Psoas muscle (tissue), 8 donors: ENCODE measurements around the gene PEX11A. TPM values are rescaled to one million over a fixed set of nuclear protein-coding genes. Genes with fewer than 3 reads are reported as not detected.

ENCODE experiments used
- ATAC-seq, 4 donors: fragments of 200-7000 bp; cut with Tn5 transposase; one replicate each; pipeline ENCODE4 v1.9.1; 2020; ENCODE audit warnings: moderate library complexity in 3 of 4, mild to moderate bottlenecking in 2 of 4
- DNase-seq, 2 donors: peaks; one replicate each; pipeline ENCODE4 v3.0.0-alpha.2; 2020
- H3K27ac ChIP-seq: fragments of 200-600 bp; one replicate; pipeline ENCODE4 v1.8.0; 2022
- H3K27me3 ChIP-seq, 3 donors: fragments of 200-600 bp in 1 of 3; one replicate each; pipeline versions ENCODE4 v1.6.1 to v1.8.0; 2013 to 2022; ENCODE audit warnings: low read length in 2 of 3, mild to moderate bottlenecking in 2 of 3, moderate library complexity in 1 of 3; ENCODE audit not compliant: insufficient read depth in 3 of 3
- H3K36me3 ChIP-seq, 2 donors: fragments of 200-600 bp in 1 of 2; one replicate each; pipeline versions ENCODE4 v1.6.1 to v1.8.0; 2013 to 2022; ENCODE audit warnings: low read depth in 1 of 2, mild to moderate bottlenecking in 1 of 2, moderate library complexity in 1 of 2; ENCODE audit not compliant: insufficient read depth in 1 of 2
- H3K4me1 ChIP-seq: fragments of 200-600 bp; one replicate; pipeline ENCODE4 v1.8.0; 2022
- H3K4me3 ChIP-seq: fragments of 200-600 bp; one replicate; pipeline ENCODE4 v1.8.0; 2022; ENCODE audit warnings: mild to moderate bottlenecking
- H3K9me3 ChIP-seq: fragments of 200-600 bp; one replicate; pipeline ENCODE4 v1.8.0; 2022
- WGBS, 3 donors: extraction: QIAGEN DNeasy Blood & Tissue Kit; methylation state at CpG; one replicate each; pipeline versions ENCODE4 v1.1.6 to v1.1.7; 2013; 5-methylcytosine and 5-hydroxymethylcytosine counted together
- intact Hi-C, 2 donors: fragments of 100-400 bp; cut with DNase I; formaldehyde crosslinking; loops; one replicate each; pipeline versions ENCODE4 v1.11.0 to v1.14.2; 2022
- long read RNA-seq, 2 donors: library from polyadenylated mRNA; unstranded; transcript quantifications; one replicate each; pipeline ENCODE4 v2.0.0, GENCODE V29; 2021
- polyA plus RNA-seq, 3 donors: library from polyadenylated mRNA; stranded (reverse); fragments of 200-250 nt; gene quantifications; one replicate each; pipeline ENCODE4 v1.2.3, GENCODE V29; 2013
- total RNA-seq, 4 donors: library from RNA; stranded (reverse); fragmentation: NEBNext Ultra II Directional in 2 of 4; extraction: Animal tissue kit (Norgen Biotek cat#: 25700) in 2 of 4; gene quantifications; one replicate each; pipeline versions ENCODE4 v1.2.1 to v1.2.4, GENCODE V29; 2021 to 2023
- TF ChIP-seq, protein P1 (sequence below): fragments of 200-600 bp; IDR thresholded peaks from one replicate; pipeline ENCODE4 v1.8.0; 2022; ENCODE audit warnings: antibody characterized with exemption
- donor health status: healthy with polysubstance abuse.
- donor health status: DM: no; HTN: no; CAD: no; lungs with moderate emphysema.
- donor health status: Bipolar disorder and iron deficiency.
- donor health status: healthy.
- donor health status: DM: yes; HTN: yes; CAD: no.
- donor health status: DM: no; HTN: no; CAD: no.
- donor health status: DM: no; HTN: no; CAD: no.
- donor health status: DM: yes; HTN: yes; CAD: no.

The PEX11A gene, protein sequence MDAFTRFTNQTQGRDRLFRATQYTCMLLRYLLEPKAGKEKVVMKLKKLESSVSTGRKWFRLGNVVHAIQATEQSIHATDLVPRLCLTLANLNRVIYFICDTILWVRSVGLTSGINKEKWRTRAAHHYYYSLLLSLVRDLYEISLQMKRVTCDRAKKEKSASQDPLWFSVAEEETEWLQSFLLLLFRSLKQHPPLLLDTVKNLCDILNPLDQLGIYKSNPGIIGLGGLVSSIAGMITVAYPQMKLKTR
- total RNA-seq: 10 to 100 TPM in 1 of 4 donors, 1 to 10 TPM in 3; 5.5 to 14.2 (median 7.8) TPM
- 10 to 100 TPM in 2 of 3 donors, 1 to 10 TPM in 1; 6.6 to 11.4 (median 11.0) TPM for polyA plus RNA-seq
- long read RNA-seq, donor 1, transcript PEX11A-201 (3 exons, 2,740 nt): major isoform, 8 of 11 reads
- long read RNA-seq, donor 1, partial matches to known transcripts: 0 of 11 reads
- long read RNA-seq, donor 1, other reads (novel, unspliced or antisense): 0 of 11 reads
- long read RNA-seq, donor 2, transcript PEX11A-203 (2 exons, 905 nt): minor isoform, 11 of 29 reads
- long read RNA-seq, donor 2, transcript PEX11A-201 (3 exons, 2,740 nt): major isoform, 15 of 29 reads
- long read RNA-seq, donor 2, partial matches to known transcripts: 0 of 29 reads
- long read RNA-seq, donor 2, other reads (novel, unspliced or antisense): 2 of 29 reads

DNA sequence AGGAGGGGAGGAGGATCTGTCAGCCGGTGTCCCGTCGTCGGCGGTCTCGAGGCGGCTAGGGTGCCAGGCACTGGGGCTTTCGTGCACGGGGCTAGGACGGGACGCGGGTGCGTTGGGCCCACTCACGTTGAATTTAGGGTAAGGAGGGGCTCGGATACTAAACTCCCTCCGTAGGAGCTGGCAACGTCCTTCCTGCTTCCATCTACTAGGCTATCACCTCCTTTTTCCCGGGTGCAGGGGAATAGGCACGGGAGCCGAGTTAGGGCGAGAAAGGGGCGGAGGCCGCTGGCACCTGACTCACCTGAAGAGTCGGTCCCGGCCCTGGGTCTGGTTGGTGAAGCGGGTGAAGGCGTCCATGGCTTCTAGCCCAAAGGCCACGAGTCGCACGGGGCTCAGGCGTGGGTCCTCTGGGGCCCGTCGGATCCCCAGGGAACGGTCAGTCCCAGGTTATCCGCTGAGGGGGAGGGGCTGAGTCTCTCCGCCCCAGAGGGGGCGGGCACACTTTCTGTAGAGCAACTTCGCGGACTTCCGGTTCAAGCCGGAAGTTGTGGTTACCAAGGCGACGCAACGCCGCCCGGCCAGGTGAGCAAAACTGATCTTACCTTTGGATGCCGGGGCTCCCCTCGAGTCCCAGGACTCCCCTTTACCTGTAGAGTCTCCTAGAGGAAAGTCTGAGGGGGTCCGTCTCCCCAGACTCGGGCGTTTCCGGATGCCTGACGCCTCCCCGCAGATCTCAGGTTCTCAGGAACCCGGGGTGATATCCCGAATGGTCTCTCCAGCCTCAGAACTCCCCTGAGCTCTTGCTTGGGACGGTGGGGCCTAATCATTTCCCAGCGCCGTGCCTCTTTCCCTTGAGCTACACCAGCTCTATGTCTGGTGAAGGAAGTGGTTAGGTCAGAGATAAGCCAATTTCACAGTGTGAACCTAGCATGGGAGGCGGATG, at the start of gene PEX11A, which contains the start of gene WDR93:
PEX11A (minus strand) TSS at position 479 of the 943 bp plus-strand sequence; CDS start at position 357, 122 bp downstream.
WDR93 (plus strand) TSS at position 536 of the 943 bp plus-strand sequence. CDS start 10,936 bp downstream, outside the sequence.
- intact Hi-C loops: no loop called here
- DNase-seq (peak; percentile 84 to 91), ATAC-seq (peak; percentile 97 to 98 (median 98))
- Histone ChIP-seq H3K27me3 (no peaks in the 10 kb centered on the region), H3K9me3 (no peaks in the 10 kb centered on the region), H3K36me3 (peaks cover 0 to 8% of the 10 kb centered on the region in 2 donors), H3K4me3 (peak within 1 kb of the TSS; percentile 86), H3K4me1 (no peaks in the 10 kb centered on the region), H3K27ac (peak within 1 kb of the TSS; percentile 72)
- TF ChIP-seq, protein P1, sequence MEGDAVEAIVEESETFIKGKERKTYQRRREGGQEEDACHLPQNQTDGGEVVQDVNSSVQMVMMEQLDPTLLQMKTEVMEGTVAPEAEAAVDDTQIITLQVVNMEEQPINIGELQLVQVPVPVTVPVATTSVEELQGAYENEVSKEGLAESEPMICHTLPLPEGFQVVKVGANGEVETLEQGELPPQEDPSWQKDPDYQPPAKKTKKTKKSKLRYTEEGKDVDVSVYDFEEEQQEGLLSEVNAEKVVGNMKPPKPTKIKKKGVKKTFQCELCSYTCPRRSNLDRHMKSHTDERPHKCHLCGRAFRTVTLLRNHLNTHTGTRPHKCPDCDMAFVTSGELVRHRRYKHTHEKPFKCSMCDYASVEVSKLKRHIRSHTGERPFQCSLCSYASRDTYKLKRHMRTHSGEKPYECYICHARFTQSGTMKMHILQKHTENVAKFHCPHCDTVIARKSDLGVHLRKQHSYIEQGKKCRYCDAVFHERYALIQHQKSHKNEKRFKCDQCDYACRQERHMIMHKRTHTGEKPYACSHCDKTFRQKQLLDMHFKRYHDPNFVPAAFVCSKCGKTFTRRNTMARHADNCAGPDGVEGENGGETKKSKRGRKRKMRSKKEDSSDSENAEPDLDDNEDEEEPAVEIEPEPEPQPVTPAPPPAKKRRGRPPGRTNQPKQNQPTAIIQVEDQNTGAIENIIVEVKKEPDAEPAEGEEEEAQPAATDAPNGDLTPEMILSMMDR: no peak
- WGBS, 3 donors: 2 to 3% (median 3%) methylated on average over 60 of the region's 60 CpGs

DNA sequence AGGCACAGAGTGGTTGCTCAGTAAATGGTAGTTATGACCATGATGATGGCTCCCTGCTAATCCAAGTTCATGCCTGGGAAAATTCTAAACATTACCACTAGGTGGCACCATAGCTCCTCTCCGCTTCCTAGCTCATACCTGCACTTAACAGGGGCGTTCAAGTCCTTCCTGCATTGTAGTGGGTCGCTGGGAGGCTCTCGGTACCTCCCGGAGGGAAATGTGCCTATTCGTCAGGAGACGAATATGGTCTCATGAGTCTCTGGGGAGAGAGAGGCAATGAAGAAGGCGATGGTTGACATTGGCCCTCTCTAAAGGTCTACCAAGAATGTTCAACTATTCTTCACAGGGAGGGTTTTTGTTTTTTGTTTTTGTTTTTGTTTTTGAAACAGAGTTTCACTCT, 49.6 kb upstream of the PEX11A start:
- no peaks in the 10 kb centered on the region for H3K36me3 ChIP-seq
- H3K9me3 ChIP-seq: no peaks in the 10 kb centered on the region
- WGBS, 3 donors: 4 to 13% (median 9%) methylated on average over 8 of the region's 8 CpGs
- H3K27me3 ChIP-seq: no peaks in the 10 kb centered on the region
- no peak overlapping the region for H3K4me3 ChIP-seq
- TF ChIP-seq, protein P1: peak; percentile 87
- intact Hi-C loops: loop anchor here (5.0 to 10.0 kb wide), 3 partner anchors 137 to 485 kb away; no protein-coding TSS in a partner anchor
- H3K4me1 ChIP-seq: no peaks in the 10 kb centered on the region
- ATAC-seq (peak; percentile 82 to 96 (median 90)), DNase-seq (no peak)
- H3K27ac ChIP-seq: no peak overlapping the region

DNA sequence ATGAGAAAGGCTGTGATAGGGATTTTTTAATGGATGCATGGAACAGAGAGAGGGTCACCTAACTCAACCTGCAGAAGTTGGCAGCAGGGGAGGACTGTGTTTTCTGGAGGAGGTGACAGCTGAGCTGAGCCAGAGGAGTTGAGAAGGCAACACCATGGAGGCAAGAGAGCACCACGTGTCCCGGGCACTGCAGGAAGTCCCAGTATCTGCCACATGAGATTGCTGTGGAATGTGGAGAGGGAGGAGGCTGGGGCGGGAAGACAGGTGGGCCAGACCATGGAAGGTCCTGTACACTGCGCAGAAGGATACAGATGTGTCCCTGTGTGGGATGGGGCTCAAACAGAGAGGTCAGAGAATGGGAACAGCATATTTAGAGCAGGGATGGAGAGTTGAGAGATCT, 45.2 kb upstream of the PEX11A start:
- no peak for ATAC-seq
- H3K27ac ChIP-seq: no peak overlapping the region
- intact Hi-C loops: no loop called here
- WGBS, 3 donors: 51 to 63% (median 60%) methylated on average over 4 of the region's 4 CpGs
- H3K4me3 ChIP-seq: no peak overlapping the region
- no peaks in the 10 kb centered on the region for H3K4me1 ChIP-seq
- TF ChIP-seq, protein P1: no peak
- H3K27me3 ChIP-seq: no peaks in the 10 kb centered on the region
- no peaks in the 10 kb centered on the region for H3K36me3 ChIP-seq
- H3K9me3 ChIP-seq: no peaks in the 10 kb centered on the region
- no peak for DNase-seq

DNA sequence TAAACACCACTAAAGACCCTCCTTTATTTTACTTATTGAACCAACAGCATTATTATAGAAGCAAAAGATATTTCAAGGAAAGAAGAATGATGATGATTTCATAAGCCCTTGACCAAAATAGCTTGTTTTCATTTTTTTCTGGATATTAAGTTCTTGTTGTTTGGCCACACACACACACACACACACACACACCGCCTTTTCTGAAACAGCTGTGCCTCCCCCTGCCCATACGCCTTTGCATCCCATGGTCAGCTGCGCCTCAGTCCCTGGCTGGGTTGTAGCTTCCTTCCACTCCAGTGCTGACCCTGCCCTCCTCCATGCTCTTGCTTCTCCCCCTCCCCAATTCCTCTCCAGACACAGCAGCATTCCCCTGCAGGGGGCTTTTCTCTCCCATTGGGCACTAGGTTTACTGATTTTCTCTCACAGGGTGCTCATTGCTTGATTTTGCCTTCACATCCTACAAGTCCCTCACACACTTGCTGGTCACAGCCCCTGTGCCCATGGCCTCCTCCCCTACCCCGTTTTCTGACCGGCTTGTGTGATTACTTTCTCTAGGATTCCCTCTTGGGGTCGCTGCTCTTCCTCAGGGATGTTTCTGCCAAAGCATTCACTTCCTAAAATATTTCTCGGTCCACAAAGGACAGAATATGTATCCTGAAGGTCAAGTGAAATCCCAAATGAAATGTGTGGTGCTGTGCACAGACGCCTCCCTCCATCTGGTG, 42.1 kb upstream of the PEX11A start:
- DNase-seq (no peak), ATAC-seq (no peak)
- intact Hi-C loops: no loop called here
- no peaks in the 10 kb centered on the region for H3K27me3 ChIP-seq
- TF ChIP-seq, protein P1: no peak
- WGBS, 3 donors: 37 to 44% (median 41%) methylated on average over 8 of the region's 8 CpGs
- H3K36me3 ChIP-seq: no peaks in the 10 kb centered on the region
- H3K9me3 ChIP-seq: no peaks in the 10 kb centered on the region
- no peak overlapping the region for H3K27ac ChIP-seq
- H3K4me3 ChIP-seq: no peak overlapping the region
- no peaks in the 10 kb centered on the region for H3K4me1 ChIP-seq
